GM21360 (cell line): ENCODE measurements around the gene SMIM45.
A peak's percentile ranks its signal among the peaks of the same experiment; 100 is the strongest.

Experiments used
- ATAC-seq: cut with Tn5 transposase; IDR thresholded peaks from one replicate; pipeline ENCODE4 v1.9.1; 2021; ENCODE audit warnings: mild to moderate bottlenecking, moderate library complexity; ENCODE audit not compliant: unreplicated experiment

Gene SMIM45

DNA sequence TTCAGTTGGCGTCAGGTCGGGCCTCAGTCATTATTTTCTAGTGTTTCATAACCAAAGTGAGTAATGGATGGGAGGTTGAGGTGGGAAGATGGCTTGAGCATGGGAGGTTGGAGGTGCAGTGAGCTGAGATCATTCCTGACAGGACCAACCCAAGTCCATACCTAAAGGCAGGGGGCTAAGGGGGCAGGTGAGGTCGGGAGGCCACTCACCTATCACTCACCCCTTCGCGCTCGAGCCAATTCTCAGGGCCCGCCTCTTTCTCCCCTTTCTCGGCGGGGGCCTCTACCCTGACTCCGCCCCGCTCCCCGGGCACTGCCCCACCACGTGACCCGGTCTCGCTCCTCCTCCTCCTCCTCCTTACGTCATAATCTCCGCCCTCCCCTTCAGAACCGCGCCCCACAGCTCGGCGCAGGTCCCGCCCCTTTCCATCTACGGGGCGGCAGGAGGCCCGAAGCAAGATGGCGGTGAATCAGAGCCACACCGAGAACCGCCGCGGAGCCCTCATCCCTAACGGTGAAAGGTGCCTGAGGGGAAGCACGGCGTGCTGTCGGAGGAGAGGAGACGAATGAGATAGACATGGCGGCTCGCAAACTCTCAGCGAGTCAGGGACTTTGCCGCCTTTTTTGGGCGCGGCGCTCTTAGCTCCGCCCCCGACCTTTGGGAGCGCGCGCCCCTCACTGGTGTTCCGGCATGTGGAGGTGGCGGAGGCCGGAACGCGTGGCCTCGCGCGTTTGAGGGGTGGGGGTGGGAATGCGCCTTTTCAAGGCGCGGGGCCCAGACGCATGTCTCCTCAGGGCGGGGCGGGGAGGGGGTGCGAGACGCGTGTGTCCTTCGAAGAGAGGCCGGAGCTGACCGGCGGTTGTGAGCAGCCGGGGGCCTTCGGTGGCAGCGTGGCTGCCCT, 46.7 kb downstream of the SMIM45 start, which contains the start of gene WBP2NL:
WBP2NL (plus strand) TSS at position 428 of the 901 bp plus-strand sequence; CDS start at position 459, 31 bp downstream.
- peak; percentile 78 for ATAC-seq

DNA sequence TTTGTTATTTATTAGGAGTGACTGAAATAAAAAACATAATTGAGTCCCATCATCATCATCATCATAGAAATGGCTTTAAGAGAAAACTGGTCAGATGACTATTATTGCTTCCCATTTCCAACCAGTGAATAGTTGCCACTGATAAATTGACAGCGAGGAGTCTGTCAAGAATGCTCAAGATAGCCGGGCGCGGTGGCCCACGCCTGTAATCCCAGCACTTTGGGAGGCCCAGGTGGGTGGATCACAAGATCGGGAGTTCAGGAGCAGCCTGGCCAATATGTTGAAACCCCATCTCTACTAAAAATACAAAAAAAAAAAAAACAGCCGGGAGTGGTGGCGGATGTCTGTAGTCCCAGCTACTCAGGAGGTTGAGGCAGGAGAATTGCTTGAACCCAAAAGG, 48.5 kb downstream of the SMIM45 start:
- ATAC-seq: no peak

DNA sequence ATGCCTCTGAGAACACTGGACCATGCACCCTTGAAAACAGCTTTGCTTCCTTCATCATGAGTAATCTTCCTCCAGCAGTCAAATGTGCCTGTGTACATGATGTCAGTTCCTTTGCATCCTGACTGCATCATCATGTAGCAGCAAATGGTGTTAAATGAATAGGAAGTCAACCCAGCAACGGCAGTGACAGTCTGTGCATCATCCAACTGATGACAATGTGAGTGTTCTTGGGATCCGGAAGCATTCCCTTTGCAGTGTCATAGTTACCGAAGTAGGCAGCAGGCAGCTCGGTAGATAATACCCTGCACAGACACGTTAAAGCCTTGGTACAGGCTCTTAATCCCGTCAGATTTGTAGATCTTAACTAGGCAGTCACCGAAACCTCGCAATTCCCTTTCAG, 49.2 kb downstream of the SMIM45 start:
- ATAC-seq: no peak

DNA sequence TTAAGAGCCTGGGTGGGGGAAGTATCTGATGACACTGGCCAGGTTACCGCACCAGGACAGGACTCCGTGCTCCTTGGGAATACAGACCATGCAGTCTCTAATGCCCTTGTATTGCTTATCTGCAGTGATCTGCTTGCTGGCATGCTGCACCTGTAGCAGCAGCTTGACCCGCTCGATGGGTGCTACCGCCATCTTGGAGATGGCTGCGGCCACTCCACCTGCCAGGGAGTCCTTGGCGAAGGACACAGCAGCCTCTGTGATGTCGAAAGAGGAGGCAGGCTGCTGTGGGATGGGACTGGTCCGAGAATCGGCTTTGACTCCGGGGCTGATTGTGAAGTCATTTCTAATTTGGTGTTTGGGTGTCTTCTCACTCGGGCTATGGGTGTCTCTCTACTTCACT, 49.8 kb downstream of the SMIM45 start:
- no peak for ATAC-seq

DNA sequence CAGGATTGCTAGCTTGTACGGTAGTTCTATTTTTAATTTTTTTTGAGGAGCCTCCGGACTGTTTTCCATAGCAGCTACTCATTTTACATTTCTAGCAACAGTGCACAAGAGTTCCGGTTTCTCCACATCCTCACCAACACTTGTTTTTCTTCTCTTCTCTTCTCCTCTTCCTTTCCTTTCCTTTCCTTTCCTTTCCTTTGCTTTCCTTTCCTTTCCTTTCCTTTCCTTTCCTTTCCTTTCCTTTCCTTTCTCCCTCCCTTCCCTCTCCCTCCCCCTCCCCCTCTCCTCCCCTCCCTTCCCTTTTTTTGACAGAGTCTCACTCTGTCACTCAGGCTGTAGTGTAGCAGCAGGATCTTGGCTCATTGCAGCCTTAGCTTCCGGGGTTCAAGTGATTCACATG, 56.0 kb downstream of the SMIM45 start:
- ATAC-seq: no peak
